IMR-90 (cell line): ENCODE measurements around the gene AGPAT3. TPM values are rescaled to one million over a fixed set of nuclear protein-coding genes. Genes with fewer than 3 reads are reported as not detected.

ENCODE experiments used
- ATAC-seq: fragments of 200-7000 bp; cut with Tn5 transposase; 2 replicates; pipeline ENCODE4 v1.9.1; 2020; ENCODE audit warnings: low read depth, mild to moderate bottlenecking, moderate library complexity
- BruUV-seq: library from RNA; stranded (reverse); fragments of 400-500 nt; replicated peaks from 2 replicates; lab custom pipeline; 2021; lab: Mats Ljungman, UMichigan
- CTCF ChIA-PET: fragments of 300-600 bp; formaldehyde crosslinking; extraction: SDS; loops from one replicate; lab custom pipeline; 2021; ENCODE audit warnings: antibody characterized with exemption; lab: Yijun Ruan, JAX
- POLR2A ChIA-PET: fragments of 300-600 bp; sonication (Branson Sonifier 250); formaldehyde crosslinking; loops from one replicate; lab custom pipeline; 2022; ENCODE audit warnings: antibody characterized with exemption; ENCODE audit not compliant: unreplicated experiment; lab: Charles Lee
- DNase-seq: peaks from one replicate; pipeline ENCODE4 v3.0.0; 2013
- H2AFZ ChIP-seq: replicated peaks from 2 replicates; pipeline ENCODE3; 2013; ENCODE audit warnings: low read length, mild to moderate bottlenecking; ENCODE audit not compliant: poor library complexity
- H2AK5ac ChIP-seq: 2 replicates; pipeline ENCODE4 v1.6.1; 2013; ENCODE audit warnings: low read depth, low read length, inconsistent platforms
- H2AK9ac ChIP-seq: replicated peaks from 2 replicates; pipeline ENCODE3; 2013; ENCODE audit warnings: mild to moderate bottlenecking, low read depth, low read length, moderate library complexity; ENCODE audit not compliant: poor library complexity
- H2BK120ac ChIP-seq: 2 replicates; pipeline ENCODE4 v1.6.1; 2013; ENCODE audit warnings: low read depth, low read length, inconsistent platforms
- H2BK15ac ChIP-seq: 3 replicates; pipeline ENCODE4 v1.6.1; 2013; ENCODE audit warnings: low read depth, low read length, inconsistent platforms
- H2BK20ac ChIP-seq: 2 replicates; pipeline ENCODE4 v1.6.1; 2013; ENCODE audit warnings: low read depth, mild to moderate bottlenecking, inconsistent platforms, low read length, moderate library complexity
- H2BK5ac ChIP-seq: 2 replicates; pipeline ENCODE4 v1.6.1; 2013; ENCODE audit warnings: mild to moderate bottlenecking, low read depth, low read length, inconsistent platforms; ENCODE audit not compliant: poor library complexity, severe bottlenecking
- H3K14ac ChIP-seq: replicated peaks from 2 replicates; pipeline ENCODE4 v1.6.1; 2013; ENCODE audit warnings: low read depth, low read length, inconsistent platforms
- H3K18ac ChIP-seq: 2 replicates; pipeline ENCODE4 v1.6.1; 2013; ENCODE audit warnings: low read depth, low read length, control low read depth
- H3K23ac ChIP-seq: 2 replicates; pipeline ENCODE4 v1.6.1; 2013; ENCODE audit warnings: low read depth, low read length, inconsistent platforms
- H3K27ac ChIP-seq: 2 replicates; pipeline ENCODE4 v1.5.1; 2013; ENCODE audit warnings: mild to moderate bottlenecking, control low read depth, low read length; ENCODE audit not compliant: insufficient read depth
- H3K27me3 ChIP-seq: 2 replicates; pipeline ENCODE4 v1.6.1; 2013; ENCODE audit warnings: low read length; ENCODE audit not compliant: control insufficient read depth, insufficient read depth
- H3K36me3 ChIP-seq: 2 replicates; pipeline ENCODE4 v1.6.1; 2013; ENCODE audit warnings: low read length, mixed read lengths; ENCODE audit not compliant: control insufficient read depth, insufficient read depth
- H3K4ac ChIP-seq: 2 replicates; pipeline ENCODE4 v1.6.1; 2013; ENCODE audit warnings: low read depth, low read length, inconsistent platforms
- H3K4me1 ChIP-seq: 2 replicates; pipeline ENCODE4 v1.6.1; 2013; ENCODE audit warnings: low read length, mixed read lengths; ENCODE audit not compliant: control insufficient read depth, insufficient read depth
- H3K4me2 ChIP-seq: 2 replicates; pipeline ENCODE4 v1.6.1; 2013; ENCODE audit warnings: low read depth, mild to moderate bottlenecking, control low read depth, low read length, moderate library complexity
- H3K4me3 ChIP-seq: 2 replicates; pipeline ENCODE4 v1.5.1; 2013; ENCODE audit warnings: low read depth, mild to moderate bottlenecking, control low read depth, low read length, moderate library complexity; ENCODE audit not compliant: insufficient read depth
- H3K56ac ChIP-seq: 2 replicates; pipeline ENCODE4 v1.6.1; 2013; ENCODE audit warnings: low read length, inconsistent platforms; ENCODE audit not compliant: insufficient read depth; ENCODE audit errors: extremely low read depth
- H3K79me1 ChIP-seq, 2 experiments: 2 replicates each; pipeline ENCODE4 v1.6.1; 2013; ENCODE audit warnings: low read length in 2 of 2, inconsistent platforms in 1 of 2, low read depth in 1 of 2
- H3K9ac ChIP-seq: 2 replicates; pipeline ENCODE4 v1.6.1; 2013; ENCODE audit warnings: low read depth, low read length, control low read depth
- H3K9me1 ChIP-seq: 2 replicates; pipeline ENCODE4 v1.6.1; 2013; ENCODE audit warnings: low read length, inconsistent platforms; ENCODE audit not compliant: insufficient read depth
- H3K9me3 ChIP-seq: 2 replicates; pipeline ENCODE4 v1.6.1; 2013; ENCODE audit warnings: low read length; ENCODE audit not compliant: control insufficient read depth, insufficient read depth
- H4K20me1 ChIP-seq: 2 replicates; pipeline ENCODE4 v1.6.1; 2013; ENCODE audit warnings: low read length, inconsistent platforms; ENCODE audit not compliant: insufficient read depth
- H4K5ac ChIP-seq: 2 replicates; pipeline ENCODE4 v1.6.1; 2013; ENCODE audit warnings: mild to moderate bottlenecking, low read depth, low read length, control low read depth
- H4K8ac ChIP-seq, 2 experiments: 2 replicates each; pipeline ENCODE4 v1.6.1; 2013; ENCODE audit warnings: low read depth in 2 of 2, low read length in 2 of 2, control low read depth in 1 of 2, inconsistent platforms in 1 of 2
- H4K91ac ChIP-seq: 2 replicates; pipeline ENCODE4 v1.6.1; 2013; ENCODE audit warnings: low read depth, low read length, inconsistent platforms; ENCODE audit not compliant: insufficient read depth
- BHLHE40 ChIP-seq: fragments of 150-350 bp; IDR thresholded peaks from 2 replicates; pipeline ENCODE4 v1.6.1; 2016; ENCODE audit warnings: mild to moderate bottlenecking, low read depth, low read length
- CEBPB ChIP-seq: IDR thresholded peaks from 2 replicates; pipeline ENCODE4 v1.6.1; 2012; ENCODE audit warnings: low read depth, low read length, improper control_type of control experiment
- CTCF ChIP-seq: conservative IDR thresholded peaks from 2 replicates; pipeline ENCODE4 v1.5.1; 2012; ENCODE audit warnings: mild to moderate bottlenecking, low read depth, low read length, improper control_type of control experiment
- ELK1 ChIP-seq: fragments of 150-350 bp; IDR thresholded peaks from 2 replicates; pipeline ENCODE4 v1.6.1; 2016; ENCODE audit warnings: low read depth, mild to moderate bottlenecking, low read length, moderate library complexity, borderline replicate concordance
- FOS ChIP-seq: fragments of 150-350 bp; IDR thresholded peaks from 2 replicates; pipeline ENCODE4 v1.6.1; 2016; ENCODE audit warnings: low read depth, low read length
- MAFK ChIP-seq: IDR thresholded peaks from 2 replicates; pipeline ENCODE4 v1.6.1; 2012; ENCODE audit warnings: low read depth, low read length, improper control_type of control experiment
- MAZ ChIP-seq: IDR thresholded peaks from 2 replicates; pipeline ENCODE4 v1.6.1; 2012; ENCODE audit warnings: low read depth, mild to moderate bottlenecking, low read length, improper control_type of control experiment, moderate library complexity, borderline replicate concordance
- MXI1 ChIP-seq: IDR thresholded peaks from 2 replicates; pipeline ENCODE4 v1.6.1; 2012; ENCODE audit warnings: low read depth, mild to moderate bottlenecking, low read length, moderate library complexity, borderline replicate concordance
- NFE2L2 ChIP-seq: fragments of 150-350 bp; IDR thresholded peaks from 2 replicates; pipeline ENCODE4 v1.6.1; 2016; ENCODE audit warnings: low read depth, mild to moderate bottlenecking, low read length
- POLR2A ChIP-seq: IDR thresholded peaks from 2 replicates; pipeline ENCODE4 v1.6.1; 2012; ENCODE audit warnings: mild to moderate bottlenecking, low read depth, low read length
- SMC3 ChIP-seq: fragments of 150-350 bp; IDR thresholded peaks from 2 replicates; pipeline ENCODE4 v1.6.1; 2016; ENCODE audit warnings: low read depth, mild to moderate bottlenecking, antibody characterized with exemption, low read length, moderate library complexity
- WGBS, 2 experiments: methylation state at CpG; one replicate each; pipeline versions ENCODE4 v1.1.5 to v1.1.7; 2013; ENCODE audit warnings: missing lambda C conversion rate in 2 of 2; ENCODE audit not compliant: insufficient read length in 1 of 2; ENCODE audit errors: extremely low coverage in 2 of 2; 5-methylcytosine and 5-hydroxymethylcytosine counted together
- dilution Hi-C: fragments of 300-500 bp; cut with HindIII; formaldehyde crosslinking; loops from one replicate; pipeline ENCODE4 v1.14.3; 2018; ENCODE audit warnings: low sequenced_read_pairs; ENCODE audit not compliant: unreplicated experiment
- in situ Hi-C: fragments of 300-500 bp; cut with MboI; formaldehyde crosslinking; loops from 3 replicates; pipeline ENCODE4 v1.14.3; 2019; ENCODE audit warnings: low sequenced_read_pairs, inconsistent platforms, mixed read lengths
- intact Hi-C: fragments of 100-400 bp; cut with micrococcal nuclease; formaldehyde crosslinking; loops from 2 replicates; pipeline ENCODE4 v1.10.0; 2022
- polyA plus RNA-seq, 3 experiments: library from polyadenylated mRNA; depleted of rRNA; stranded (reverse); fragments of >200 nt; gene quantifications; 2 replicates each; pipeline ENCODE4 v1.2.3, GENCODE V29; 2012; ENCODE audit warnings: low replicate concordance in 1 of 3
- total RNA-seq: library from RNA; depleted of rRNA; stranded (reverse); fragments of >200 nt; gene quantifications from 2 replicates; pipeline ENCODE4 v1.2.3, GENCODE V29; 2012

The AGPAT3 gene
- total and polyA plus RNA-seq, 2 of the 4 experiments (the other 2 are of a cell fraction) = 27.1 to 38.7 TPM

DNA sequence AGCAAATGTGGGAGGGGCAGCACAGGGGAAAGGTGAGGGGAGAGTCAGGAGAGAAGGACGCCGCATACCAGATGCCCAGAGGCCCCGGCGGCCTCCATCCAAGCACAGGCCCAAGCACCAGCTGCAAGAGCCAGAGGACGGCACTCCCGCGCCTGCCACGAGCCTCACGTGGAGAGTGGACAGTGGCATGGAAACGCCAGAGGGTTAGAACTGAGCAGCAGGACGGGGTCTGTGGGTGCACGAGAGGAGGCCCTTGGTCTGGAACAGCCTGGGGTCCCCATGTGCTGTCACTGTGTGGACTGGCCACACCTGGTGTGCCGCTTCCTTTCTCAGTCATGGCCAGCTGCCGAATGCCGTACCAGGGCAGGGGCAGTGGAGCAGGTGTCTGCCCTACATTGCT is 68.7 kb downstream of the AGPAT3 start:
- intact Hi-C loops = no loop called here
- in situ Hi-C loops = no loop called here
- Histone ChIP-seq H2BK20ac (no peak overlapping the region), H3K27me3 (no peaks in the 10 kb centered on the region), H3K18ac (no peak overlapping the region), H4K91ac (no peak overlapping the region), H3K14ac (no peak overlapping the region), H3K23ac (no peak overlapping the region), H3K9ac (no peak overlapping the region), H2AK5ac (no peak overlapping the region), H3K4me1 (peaks cover 2% of the 10 kb centered on the region; the same call in 1 of the 2 replicates), H3K79me1 (peaks cover 30 to 61% of the 10 kb centered on the region in 2 experiments), H3K9me1 (peaks cover 13% of the 10 kb centered on the region), H4K5ac (no peak overlapping the region), H4K8ac (no peak overlapping the region), H2AFZ (no peak overlapping the region), H3K4me3 (no peak overlapping the region), H4K20me1 (peaks cover 69% of the 10 kb centered on the region), H2BK15ac (no peak overlapping the region), H2BK120ac (no peak overlapping the region), H3K56ac (no peak overlapping the region), H3K4ac (no peak overlapping the region), H2AK9ac (no peak overlapping the region), H3K36me3 (peaks cover 3% of the 10 kb centered on the region), H3K9me3 (no peaks in the 10 kb centered on the region), H2BK5ac (no peak overlapping the region), H3K27ac (no peak overlapping the region), H3K4me2 (no peak overlapping the region)
- ATAC-seq (no peak), DNase-seq (no peak)
- ChIA-PET CTCF (no interaction called here), POLR2A (no interaction called here)
- TF ChIP-seq MAZ (no peak), MXI1 (no peak), CEBPB (no peak), CTCF (no peak), ELK1 (no peak), BHLHE40 (no peak), POLR2A (no peak), NFE2L2 (no peak), FOS (no peak), SMC3 (no peak), MAFK (no peak)
- WGBS, 2 experiments = 87% methylated on average over 8 of the region's 15 CpGs; no CpG with 5 or more reads in 1 of the 2 experiments
- dilution Hi-C loops = no loop called here
- no TSS peak for BruUV-seq
